PC-9 (cell line): ENCODE measurements around the gene MBTPS1. TPM values are rescaled to one million over a fixed set of nuclear protein-coding genes. Genes with fewer than 3 reads are reported as not detected.

ENCODE experiments used
- BruUV-seq: library from RNA; stranded (reverse); fragments of 400-500 nt; replicated peaks from 2 replicates; lab custom pipeline; 2021; lab: Mats Ljungman, UMichigan
- CTCF ChIA-PET: fragments of 300-600 bp; sonication (Branson Sonifier 250); formaldehyde crosslinking; loops from one replicate; lab custom pipeline; 2022; ENCODE audit warnings: antibody characterized with exemption; lab: Charles Lee
- POLR2A ChIA-PET: fragments of 300-600 bp; sonication (Branson Sonifier 250); formaldehyde crosslinking; loops from one replicate; lab custom pipeline; 2022; ENCODE audit warnings: antibody characterized with exemption; ENCODE audit not compliant: unreplicated experiment; lab: Charles Lee
- DNase-seq, 2 experiments: peaks; one replicate each; pipeline versions ENCODE4 v3.0.0 to v3.0.0-alpha.2; 2015 to 2022; ENCODE audit warnings: mixed read lengths in 1 of 2
- H2AFZ ChIP-seq: fragments of 200-600 bp; sonication (generic); 2 replicates; pipeline ENCODE4 v1.8.1; 2017; ENCODE audit warnings: antibody characterized with exemption
- H3F3A ChIP-seq: fragments of 200-600 bp; sonication (generic); 2 replicates; pipeline ENCODE4 v1.8.1; 2017; ENCODE audit warnings: antibody characterized with exemption, mild to moderate bottlenecking, low read depth; ENCODE audit not compliant: insufficient read depth
- H3K27ac ChIP-seq: fragments of 200-600 bp; sonication (generic); 2 replicates; pipeline ENCODE4 v1.6.1; 2016; ENCODE audit warnings: mixed run types
- H3K27me3 ChIP-seq: fragments of 200-600 bp; sonication (generic); 2 replicates; pipeline ENCODE4 v1.6.1; 2016; ENCODE audit warnings: low read depth, mixed run types; ENCODE audit not compliant: insufficient read depth
- H3K36me3 ChIP-seq: fragments of 200-600 bp; sonication (generic); 2 replicates; pipeline ENCODE4 v1.6.1; 2016; ENCODE audit warnings: low read depth, mixed run types
- H3K4me1 ChIP-seq: fragments of 200-600 bp; sonication (generic); replicated peaks from 2 replicates; pipeline ENCODE4 v1.6.1; 2016; ENCODE audit warnings: mixed run types; ENCODE audit not compliant: insufficient read depth
- H3K4me2 ChIP-seq: fragments of 200-600 bp; sonication (generic); 2 replicates; pipeline ENCODE4 v1.6.1; 2017; ENCODE audit warnings: mixed run types
- H3K4me3 ChIP-seq: fragments of 200-600 bp; sonication (generic); 2 replicates; pipeline ENCODE4 v1.6.1; 2016; ENCODE audit warnings: mixed run types
- H3K79me2 ChIP-seq: fragments of 200-600 bp; sonication (generic); 2 replicates; pipeline ENCODE4 v1.6.1; 2017; ENCODE audit warnings: low read depth, mixed run types
- H3K9me2 ChIP-seq: fragments of 200-600 bp; sonication (generic); 2 replicates; pipeline ENCODE4 v1.8.1; 2017; ENCODE audit warnings: mild to moderate bottlenecking; ENCODE audit not compliant: insufficient read depth
- H3K9me3 ChIP-seq: fragments of 200-600 bp; sonication (generic); 2 replicates; pipeline ENCODE4 v1.8.1; 2016; ENCODE audit warnings: low read depth; ENCODE audit not compliant: insufficient read depth
- H4K20me1 ChIP-seq: fragments of 200-600 bp; sonication (generic); 2 replicates; pipeline ENCODE4 v1.8.1; 2017; ENCODE audit not compliant: insufficient read depth
- EZH2 ChIP-seq: fragments of 200-600 bp; sonication (generic); IDR thresholded peaks from 2 replicates; pipeline ENCODE4 v1.8.0; 2017; ENCODE audit warnings: antibody characterized with exemption, low read depth
- intact Hi-C: fragments of 100-400 bp; cut with micrococcal nuclease; formaldehyde crosslinking; loops from one replicate; pipeline ENCODE4 v1.10.0; 2022; ENCODE audit not compliant: unreplicated experiment
- total RNA-seq: library from RNA; stranded (reverse); gene quantifications from 2 replicates; pipeline ENCODE4 v1.2.3, GENCODE V29; 2021
- TF ChIP-seq, protein P1 (sequence below): fragments of 200-600 bp; sonication (generic); conservative IDR thresholded peaks from 2 replicates; pipeline ENCODE4 v1.6.1; 2017; ENCODE audit warnings: mixed run types, antibody characterized with exemption, mild to moderate bottlenecking, moderate library complexity

MBTPS1 gene
- total RNA-seq, 1 experiment from 2014 or later = 96.0 TPM

DNA sequence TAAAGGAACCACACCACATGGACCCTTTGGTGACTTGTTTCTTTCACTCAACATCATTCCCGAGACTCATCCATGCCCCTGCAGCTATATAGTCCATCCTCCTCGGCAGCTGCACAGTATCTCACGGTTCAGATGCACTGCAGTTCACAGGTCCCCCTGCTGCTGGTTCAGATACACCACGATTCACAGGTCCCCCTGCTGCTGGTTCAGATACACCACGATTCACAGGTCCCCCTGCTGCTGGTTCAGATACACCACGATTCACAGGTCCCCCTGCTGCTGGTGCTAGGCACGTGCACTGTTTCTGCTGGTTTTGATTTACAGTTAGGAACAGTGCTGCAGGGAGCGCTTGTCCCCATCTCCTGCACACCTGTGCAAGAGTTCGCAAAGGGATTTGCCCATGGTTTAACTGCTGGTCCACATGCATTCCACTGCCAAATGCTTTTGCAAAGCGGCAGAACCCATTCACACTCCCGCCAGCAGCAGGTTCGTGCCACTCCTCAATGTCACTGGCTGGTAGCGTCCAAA lies 24.5 kb upstream of the MBTPS1 start:
- ChIA-PET POLR2A (no interaction called here), CTCF (no interaction called here)

GRCh38 chr16:84139628-84140258 lies 23.0 kb upstream of the MBTPS1 start:
- intact Hi-C loops = no loop called here
- Histone ChIP-seq H3K4me1 (peaks cover 28% of the 10 kb centered on the region), H3K36me3 (no peaks in the 10 kb centered on the region; the same call in 1 of the 2 replicates), H3K9me2 (no peaks in the 10 kb centered on the region), H4K20me1 (no peaks in the 10 kb centered on the region), H3K27me3 (no peaks in the 10 kb centered on the region), H3F3A (0 out of 2 replicates have a peak, but pooled peaks cover 7% of the 10 kb centered on the region), H3K27ac (peak overlapping the region; percentile 54), H3K79me2 (peaks cover 61% of the 10 kb centered on the region), H3K9me3 (no peaks in the 10 kb centered on the region), H3K4me3 (no peak overlapping the region), H3K4me2 (peak overlapping the region; percentile 67), H2AFZ (no peak overlapping the region)
- no peak for DNase-seq
- no peak for TF ChIP-seq EZH2
- TF ChIP-seq, protein P1, sequence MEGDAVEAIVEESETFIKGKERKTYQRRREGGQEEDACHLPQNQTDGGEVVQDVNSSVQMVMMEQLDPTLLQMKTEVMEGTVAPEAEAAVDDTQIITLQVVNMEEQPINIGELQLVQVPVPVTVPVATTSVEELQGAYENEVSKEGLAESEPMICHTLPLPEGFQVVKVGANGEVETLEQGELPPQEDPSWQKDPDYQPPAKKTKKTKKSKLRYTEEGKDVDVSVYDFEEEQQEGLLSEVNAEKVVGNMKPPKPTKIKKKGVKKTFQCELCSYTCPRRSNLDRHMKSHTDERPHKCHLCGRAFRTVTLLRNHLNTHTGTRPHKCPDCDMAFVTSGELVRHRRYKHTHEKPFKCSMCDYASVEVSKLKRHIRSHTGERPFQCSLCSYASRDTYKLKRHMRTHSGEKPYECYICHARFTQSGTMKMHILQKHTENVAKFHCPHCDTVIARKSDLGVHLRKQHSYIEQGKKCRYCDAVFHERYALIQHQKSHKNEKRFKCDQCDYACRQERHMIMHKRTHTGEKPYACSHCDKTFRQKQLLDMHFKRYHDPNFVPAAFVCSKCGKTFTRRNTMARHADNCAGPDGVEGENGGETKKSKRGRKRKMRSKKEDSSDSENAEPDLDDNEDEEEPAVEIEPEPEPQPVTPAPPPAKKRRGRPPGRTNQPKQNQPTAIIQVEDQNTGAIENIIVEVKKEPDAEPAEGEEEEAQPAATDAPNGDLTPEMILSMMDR = no peak
- ChIA-PET POLR2A (no interaction called here), CTCF (no interaction called here)
- no TSS peak for BruUV-seq

More for the DNA sequence above, 24.5 kb upstream of the MBTPS1 start:
- no peak for DNase-seq
- Histone ChIP-seq H3K79me2 (peaks cover 60% of the 10 kb centered on the region), H3K4me1 (peaks cover 28% of the 10 kb centered on the region), H3K27ac (no peak overlapping the region), H3K27me3 (no peaks in the 10 kb centered on the region), H3K9me2 (no peaks in the 10 kb centered on the region), H2AFZ (no peak overlapping the region), H3K36me3 (no peaks in the 10 kb centered on the region; the same call in 1 of the 2 replicates), H3K4me2 (no peak overlapping the region), H3K4me3 (no peak overlapping the region), H3K9me3 (no peaks in the 10 kb centered on the region), H4K20me1 (no peaks in the 10 kb centered on the region), H3F3A (0 out of 2 replicates have a peak, but pooled peaks cover 7% of the 10 kb centered on the region)
- no TSS peak for BruUV-seq
- intact Hi-C loops = no loop called here
- TF ChIP-seq, protein P1 = peak; percentile 34; the same call in 1 of the 2 replicates
- no peak for TF ChIP-seq EZH2

DNA sequence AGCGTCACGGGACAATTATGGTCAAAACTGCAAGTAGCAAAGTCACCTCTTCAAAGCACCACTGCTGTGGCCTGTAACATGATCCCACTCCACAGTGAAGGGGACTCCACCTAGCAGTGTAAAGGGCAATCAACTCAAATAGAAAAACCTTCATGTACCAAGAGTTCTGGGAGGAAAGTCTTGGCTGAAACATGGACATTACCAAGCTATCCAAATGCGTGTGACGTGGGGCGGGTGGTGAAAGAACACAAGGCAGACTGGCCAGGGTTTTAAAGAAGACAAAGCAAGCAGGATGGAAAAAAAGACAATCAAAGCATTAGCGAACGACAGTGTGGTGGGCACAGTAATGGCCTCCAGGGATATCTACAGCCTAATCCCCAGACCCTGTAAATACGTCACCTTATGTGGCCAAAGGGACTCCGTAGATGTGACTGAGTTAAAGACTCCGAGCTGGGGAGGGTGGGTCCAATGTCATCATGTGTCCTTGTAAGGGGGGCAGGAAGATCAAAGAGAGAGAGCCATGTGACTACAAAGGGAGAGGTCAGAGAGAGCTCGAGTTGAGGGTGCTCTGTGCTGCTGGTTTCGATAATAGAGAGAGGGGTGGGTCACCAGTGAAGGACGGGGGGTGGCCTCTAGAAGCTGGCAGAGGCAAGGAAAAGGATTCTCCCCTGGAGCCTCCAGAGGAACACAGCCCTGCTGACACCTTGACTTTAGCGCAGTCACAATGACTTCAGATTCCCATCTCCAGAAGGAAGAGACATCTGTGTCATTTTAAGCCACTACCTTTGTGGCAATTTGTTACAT lies 22.3 kb upstream of the MBTPS1 start:
- peak; percentile 53 to 67 for DNase-seq
- CTCF ChIA-PET = no interaction called here
- no peak overlapping the region for H3K4me3 ChIP-seq
- 0 out of 2 replicates have a peak overlapping the region, but pooled peaks have one; percentile 24 for H2AFZ ChIP-seq
- peaks cover 60% of the 10 kb centered on the region for H3K79me2 ChIP-seq
- no peaks in the 10 kb centered on the region; the same call in 1 of the 2 replicates for H3K36me3 ChIP-seq
- TF ChIP-seq, protein P1 = no peak
- no peak for TF ChIP-seq EZH2
- H4K20me1 ChIP-seq = no peaks in the 10 kb centered on the region
- peak overlapping the region; percentile 67 for H3K4me2 ChIP-seq
- H3K27me3 ChIP-seq = no peaks in the 10 kb centered on the region
- H3K4me1 ChIP-seq = peaks cover 28% of the 10 kb centered on the region
- intact Hi-C loops = loop anchor here (1.0 kb wide), 1 partner anchor 20 kb away; no protein-coding TSS in a partner anchor
- H3K9me2 ChIP-seq = no peaks in the 10 kb centered on the region
- BruUV-seq = no TSS peak
- H3K27ac ChIP-seq = peak overlapping the region; percentile 54
- H3K9me3 ChIP-seq = no peaks in the 10 kb centered on the region
- POLR2A ChIA-PET = interaction anchor here (0.6 kb wide), 1 partner anchor 84 kb away, joined by 3 read pairs; no protein-coding TSS in a partner anchor
- 0 out of 2 replicates have a peak, but pooled peaks cover 7% of the 10 kb centered on the region for H3F3A ChIP-seq
